ENCODE data around the gene SOX1.

Gene SOX1

DNA sequence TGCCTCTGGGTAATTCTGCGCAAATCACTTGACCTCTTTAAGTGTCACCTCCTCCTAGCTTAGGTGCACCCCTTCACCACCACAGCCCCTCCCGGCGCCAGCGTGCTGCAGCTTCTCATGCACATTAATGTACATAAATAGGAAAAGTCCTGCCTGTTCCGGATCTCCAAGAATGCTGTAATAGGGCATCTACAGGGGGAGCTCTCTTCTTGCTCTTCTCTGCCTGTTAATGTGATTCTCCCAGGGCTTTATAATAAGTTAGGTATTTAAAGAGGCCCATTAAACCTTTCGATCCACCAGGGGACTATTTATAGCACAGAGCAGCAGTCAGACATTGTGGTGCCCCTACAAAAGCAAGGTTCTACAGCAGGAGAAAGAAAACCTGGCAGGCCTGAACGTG is 35.3 kb downstream of the SOX1 start:
- H3K4me3 ChIP-seq (ENCODE audit: low read length): no peak overlapping the region
- TF ChIP-seq ZNF274 (IDR thresholded peaks at IDR 0.05; ENCODE audit: low read depth, low read length): no peak

DNA sequence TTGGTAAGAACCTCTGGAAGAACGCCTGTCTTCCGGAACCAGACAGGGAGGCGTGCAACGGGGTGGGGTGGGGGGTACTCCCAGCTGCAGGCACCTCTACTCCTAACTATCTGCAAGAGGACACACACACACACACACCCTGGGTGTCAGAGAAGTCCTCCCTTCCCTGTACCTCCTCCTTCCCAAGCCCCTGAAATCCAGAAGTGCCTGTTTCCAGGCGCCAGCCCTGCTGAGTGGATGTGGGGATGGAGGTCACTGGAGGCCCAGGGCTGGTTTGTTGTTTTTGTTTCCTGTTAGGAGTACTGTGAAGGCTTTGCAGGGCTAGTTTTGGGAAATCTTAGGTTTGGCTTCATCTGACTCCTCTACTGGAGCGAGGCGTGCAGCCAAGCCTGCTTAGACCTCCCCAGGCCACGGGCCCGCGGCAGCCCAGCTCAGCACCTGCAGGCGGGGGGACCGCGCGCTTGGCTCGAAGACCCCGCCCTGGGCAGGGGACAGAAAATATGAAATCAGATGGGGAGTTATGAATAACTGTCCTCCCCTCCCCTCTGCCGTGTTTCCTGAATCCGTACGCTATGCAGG is 36.4 kb downstream of the SOX1 start:
- no peak for TF ChIP-seq ZNF274 (IDR thresholded peaks at IDR 0.05; ENCODE audit: low read depth, low read length)
- no peak overlapping the region for H3K4me3 ChIP-seq (ENCODE audit: low read length)

DNA sequence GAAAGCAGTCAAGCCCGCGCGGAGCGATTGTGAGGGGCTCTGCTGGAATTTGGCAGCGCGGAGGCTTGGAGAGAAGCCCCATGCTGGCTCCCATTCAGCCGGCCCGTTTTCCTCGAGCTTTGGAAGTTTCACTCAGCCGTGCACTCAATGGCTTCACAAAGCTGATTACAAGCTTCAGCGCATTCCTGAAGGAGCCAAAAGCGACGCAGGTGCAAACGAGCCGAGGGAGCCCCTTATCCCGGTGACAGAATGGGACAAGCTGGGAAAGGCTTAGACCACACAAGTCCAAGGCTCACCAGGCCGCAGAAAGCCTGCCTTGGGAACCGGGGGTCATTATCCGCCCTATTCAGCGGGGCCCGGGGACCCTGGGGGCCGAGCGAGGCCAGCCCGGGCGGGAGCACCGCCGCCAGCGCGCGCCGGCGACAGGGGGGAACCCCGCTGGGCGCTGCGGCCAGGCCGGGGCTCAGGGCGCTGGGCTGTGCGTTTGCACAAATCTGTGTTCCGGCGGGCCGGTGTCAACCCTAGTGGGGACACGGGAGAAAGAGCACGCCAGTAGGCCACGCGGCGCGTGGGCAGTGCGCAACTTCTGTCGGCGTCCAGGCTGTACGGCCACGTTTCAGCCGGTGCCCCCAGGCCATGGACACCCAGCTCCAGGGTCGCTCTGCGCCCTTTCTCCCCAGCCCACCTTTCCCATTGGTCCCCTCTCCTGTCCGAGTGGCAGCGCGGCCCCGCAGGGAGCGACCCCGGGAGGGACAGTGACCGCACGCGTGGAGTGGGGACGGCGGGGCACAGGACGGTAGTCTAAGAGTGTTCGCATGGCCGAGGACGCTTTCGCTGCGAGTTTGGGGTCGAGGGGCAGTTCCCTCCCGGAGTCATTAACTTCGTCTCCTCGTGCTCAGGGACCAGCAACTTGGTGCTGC is 37.3 kb downstream of the SOX1 start:
- TF ChIP-seq ZNF274 (IDR thresholded peaks at IDR 0.05; ENCODE audit: low read depth, low read length): no peak
- H3K4me3 ChIP-seq (ENCODE audit: low read length): no peak overlapping the region

DNA sequence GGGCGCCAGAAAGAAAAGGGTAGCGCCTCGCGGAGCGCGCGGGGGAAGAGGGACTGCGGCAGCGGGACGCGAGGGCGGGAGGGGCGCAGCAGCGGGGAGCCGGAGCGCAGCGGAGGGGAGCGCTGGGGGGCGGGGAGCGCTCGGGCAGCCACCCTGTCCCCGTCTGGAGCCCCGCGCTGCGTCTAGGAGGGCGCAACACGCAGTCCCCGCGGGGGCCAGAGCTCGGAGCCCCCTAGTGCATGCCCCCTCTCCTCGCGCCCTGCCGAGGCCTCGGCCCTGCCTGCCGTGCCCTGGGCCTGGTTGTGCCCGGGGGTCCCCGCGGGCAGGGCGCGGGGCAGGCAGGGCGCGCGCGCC is 37.9 kb downstream of the SOX1 start:
- H3K4me3 ChIP-seq (ENCODE audit: low read length): no peak overlapping the region
- TF ChIP-seq ZNF274 (IDR thresholded peaks at IDR 0.05; ENCODE audit: low read depth, low read length): no peak

DNA sequence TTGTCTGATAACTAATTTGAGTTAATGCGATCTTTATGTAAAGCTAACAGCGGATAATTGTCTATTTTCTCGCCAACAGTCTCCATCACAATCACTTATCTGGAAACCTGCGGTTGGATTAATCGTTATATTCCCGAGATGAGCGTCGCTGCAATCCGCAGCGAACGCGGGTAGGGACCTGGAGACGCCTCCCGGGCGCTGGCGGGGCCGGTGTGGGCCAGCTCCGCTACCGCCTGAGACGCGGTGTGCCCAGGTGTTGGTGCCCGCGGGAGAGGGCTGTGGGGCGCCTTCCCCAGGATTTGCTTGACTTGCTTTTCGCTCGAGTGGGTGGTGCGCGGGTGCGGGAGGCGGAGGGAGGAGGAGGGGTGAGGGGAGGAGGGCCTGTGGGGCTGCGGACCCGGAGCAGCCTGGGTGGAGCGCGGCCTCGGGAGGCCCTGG is 38.3 kb downstream of the SOX1 start:
- H3K4me3 ChIP-seq (ENCODE audit: low read length): no peak overlapping the region
- TF ChIP-seq ZNF274 (IDR thresholded peaks at IDR 0.05; ENCODE audit: low read depth, low read length): no peak

DNA sequence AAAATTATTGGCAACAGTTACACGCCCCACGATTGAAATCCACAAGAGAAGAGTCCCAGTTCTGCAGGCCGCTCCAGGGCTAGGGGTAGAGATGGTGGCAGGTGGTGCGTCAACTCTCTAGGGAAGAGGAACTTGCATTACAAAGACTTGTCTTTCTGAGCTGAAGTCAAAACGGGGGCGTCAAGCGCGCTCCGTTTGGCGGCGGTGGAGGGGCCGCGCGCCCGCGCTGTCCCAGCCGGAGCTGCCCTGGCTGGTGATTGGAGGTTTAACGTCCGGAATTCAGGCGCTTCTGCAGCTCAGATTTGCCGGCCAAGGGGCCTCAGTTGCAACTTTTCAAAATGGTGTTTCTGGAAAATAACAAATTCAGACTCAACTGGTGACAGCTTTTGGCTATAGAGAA is 38.9 kb downstream of the SOX1 start:
- H3K4me3 ChIP-seq (ENCODE audit: low read length): no peak overlapping the region
- no peak for TF ChIP-seq ZNF274 (IDR thresholded peaks at IDR 0.05; ENCODE audit: low read depth, low read length)

DNA sequence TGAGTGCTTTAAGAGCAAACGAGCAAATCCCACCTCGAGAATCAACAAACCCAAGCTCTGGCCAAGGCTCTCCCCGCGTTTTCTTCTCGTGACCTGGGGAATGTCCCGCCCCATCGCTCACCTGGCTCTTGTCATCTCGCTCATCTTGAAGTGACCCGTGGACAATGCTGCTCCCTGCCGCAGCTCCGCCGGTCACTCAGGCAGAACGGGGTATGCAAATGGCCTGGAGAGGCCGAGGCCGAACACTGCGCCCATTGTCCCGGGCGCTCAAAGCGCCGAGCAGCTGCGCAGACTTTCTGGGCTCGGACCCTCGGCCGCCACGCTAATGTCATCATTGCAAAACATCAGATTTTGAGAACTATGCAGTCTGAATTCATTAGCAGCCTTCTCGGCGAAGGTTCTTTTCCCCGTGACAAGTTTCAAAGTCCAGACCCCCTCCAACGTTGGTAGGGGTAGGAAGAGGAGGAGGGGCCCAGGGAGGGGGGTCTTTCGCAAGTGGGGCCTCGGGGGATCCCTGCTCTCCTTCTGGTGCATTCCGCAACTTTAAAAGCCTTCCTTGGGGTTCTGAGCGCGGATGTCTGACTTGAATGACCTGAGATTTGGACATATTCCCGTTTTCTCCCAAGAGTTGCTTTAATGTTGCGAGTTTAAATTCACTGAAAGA is 39.7 kb downstream of the SOX1 start:
- no peak overlapping the region for H3K4me3 ChIP-seq (ENCODE audit: low read length)
- TF ChIP-seq ZNF274 (IDR thresholded peaks at IDR 0.05; ENCODE audit: low read depth, low read length): no peak

DNA sequence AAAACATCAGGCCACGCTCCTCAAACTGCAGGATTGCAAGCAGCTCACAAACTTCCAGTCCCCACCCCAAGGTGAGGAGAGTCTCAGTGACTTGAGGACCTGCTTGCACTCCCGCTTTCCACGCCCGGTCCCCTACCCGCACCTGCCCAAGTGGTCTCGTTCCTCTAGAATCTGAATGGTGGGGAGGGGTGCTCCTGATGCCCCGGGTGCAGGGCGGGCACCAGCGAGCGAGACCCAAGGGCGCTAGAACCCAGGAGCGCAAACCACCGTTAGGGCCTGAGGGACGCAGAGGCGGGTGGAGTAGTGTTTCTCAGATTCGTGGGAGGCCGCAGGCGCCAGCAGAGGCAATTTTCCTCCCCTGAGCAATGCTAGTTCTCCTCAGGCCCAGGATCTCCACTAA is 40.3 kb downstream of the SOX1 start:
- no peak overlapping the region for H3K4me3 ChIP-seq (ENCODE audit: low read length)
- TF ChIP-seq ZNF274 (IDR thresholded peaks at IDR 0.05; ENCODE audit: low read depth, low read length): no peak

DNA sequence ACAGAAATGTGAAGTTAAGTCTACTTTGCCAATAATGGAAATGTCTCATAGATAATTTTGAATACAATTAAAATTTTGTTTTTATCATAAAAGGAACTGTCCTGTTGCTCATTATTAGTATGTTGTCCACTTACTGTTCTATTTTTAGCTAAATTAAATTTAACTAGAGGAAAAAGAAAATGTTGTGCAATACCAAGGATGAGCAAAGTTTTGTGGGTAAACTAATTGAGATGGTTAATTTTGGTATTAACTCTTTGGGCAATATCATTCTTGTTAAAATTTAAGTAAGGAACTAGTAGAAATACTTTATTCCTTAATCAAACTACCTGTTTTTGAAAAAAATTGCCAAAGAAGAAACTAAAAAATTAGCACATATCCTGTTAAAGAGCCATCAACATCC is 43.5 kb downstream of the SOX1 start:
- no peak for TF ChIP-seq ZNF274 (IDR thresholded peaks at IDR 0.05; ENCODE audit: low read depth, low read length)
- H3K4me3 ChIP-seq (ENCODE audit: low read length): no peak overlapping the region

DNA sequence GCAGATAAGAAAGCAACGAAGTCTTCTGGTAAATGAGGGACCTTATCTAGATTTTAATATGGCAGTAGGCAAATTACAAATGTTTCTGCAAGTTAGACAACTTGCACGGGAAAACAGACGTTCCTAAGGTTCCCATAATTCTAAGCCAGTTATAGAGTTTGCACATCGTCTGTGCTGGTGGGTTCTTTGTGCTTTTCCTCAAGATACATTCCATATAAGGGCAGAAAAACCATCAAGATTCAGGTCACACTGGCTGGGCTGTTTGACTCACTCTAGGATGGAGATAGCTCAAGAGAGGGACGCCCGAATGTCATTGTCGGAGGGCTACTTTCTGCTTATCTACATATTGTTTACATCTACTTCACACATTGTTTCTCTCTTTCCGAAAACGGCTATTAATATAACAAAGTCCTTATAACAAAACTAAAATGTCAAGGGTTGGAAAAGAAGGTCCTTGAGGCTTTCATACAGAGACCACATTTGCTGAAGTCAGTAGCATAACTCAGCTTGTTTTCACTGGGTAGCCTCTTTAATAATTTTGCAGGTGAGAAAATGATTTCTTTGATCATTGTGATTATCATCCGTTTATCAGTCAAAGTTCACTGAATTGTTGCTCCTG is 44.4 kb downstream of the SOX1 start:
- no peak for TF ChIP-seq ZNF274 (IDR thresholded peaks at IDR 0.05; ENCODE audit: low read depth, low read length)

DNA sequence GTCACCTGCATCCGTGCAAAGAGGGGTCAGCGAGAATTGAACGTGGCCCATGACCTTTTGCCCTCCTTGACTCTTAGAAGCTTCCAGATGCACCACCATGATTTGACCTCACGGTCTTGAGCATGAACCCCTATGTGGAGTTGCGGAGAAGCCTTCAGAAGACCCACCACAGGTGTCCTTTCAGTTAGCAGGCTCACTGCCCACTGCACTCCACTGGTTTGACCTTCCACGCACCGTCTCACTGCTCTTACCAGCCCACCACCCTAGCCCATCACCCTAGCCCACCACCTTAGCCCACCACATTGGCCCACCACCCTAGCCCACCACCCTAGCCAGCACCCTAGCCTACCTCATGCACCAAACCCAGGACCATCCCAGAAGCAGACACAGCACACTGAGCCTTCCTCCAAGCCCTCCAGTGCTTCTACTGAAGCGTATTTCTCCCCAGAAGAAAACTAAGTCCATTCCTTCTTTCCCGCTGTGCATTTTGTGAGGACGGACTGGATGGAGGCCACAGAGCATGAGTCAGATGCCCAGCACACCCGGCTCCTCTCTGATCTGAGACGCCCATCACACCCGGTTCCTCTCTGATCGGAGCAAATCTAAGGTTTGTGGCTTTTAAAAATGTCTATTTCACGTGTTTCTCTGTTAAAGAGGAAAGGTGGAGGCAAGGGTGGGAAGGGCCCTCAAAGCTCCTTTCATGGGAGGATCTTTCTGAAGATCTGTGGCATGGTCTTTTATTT is 45.8 kb downstream of the SOX1 start:
- TF ChIP-seq ZNF274 (IDR thresholded peaks at IDR 0.05; ENCODE audit: low read depth, low read length): no peak

More for the DNA sequence above, 44.4 kb downstream of the SOX1 start:
- H3K4me3 ChIP-seq (ENCODE audit: low read length): no peak overlapping the region

DNA sequence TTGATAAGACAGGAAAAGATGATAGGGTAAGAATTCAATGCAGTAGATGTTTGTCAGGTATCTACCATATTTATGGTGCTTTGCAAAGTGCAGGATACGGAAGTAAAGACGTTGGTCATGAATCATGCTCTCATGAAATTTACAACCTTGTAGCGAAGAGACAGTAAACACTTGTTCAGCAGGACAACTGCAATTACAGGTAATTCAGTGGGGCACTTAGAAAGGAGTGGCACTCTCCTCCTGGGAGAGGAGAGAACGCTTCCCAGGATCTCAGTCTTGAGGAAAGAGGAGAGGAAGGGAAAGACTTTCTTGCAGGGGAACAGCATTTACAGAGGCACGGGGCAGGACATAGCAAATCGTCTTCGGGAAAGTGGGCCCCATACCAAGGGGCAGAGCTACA is 46.4 kb downstream of the SOX1 start:
- TF ChIP-seq ZNF274 (IDR thresholded peaks at IDR 0.05; ENCODE audit: low read depth, low read length): no peak
- H3K4me3 ChIP-seq (ENCODE audit: low read length): no peak overlapping the region

More for the DNA sequence above, 45.8 kb downstream of the SOX1 start:
- H3K4me3 ChIP-seq (ENCODE audit: low read length): no peak overlapping the region

DNA sequence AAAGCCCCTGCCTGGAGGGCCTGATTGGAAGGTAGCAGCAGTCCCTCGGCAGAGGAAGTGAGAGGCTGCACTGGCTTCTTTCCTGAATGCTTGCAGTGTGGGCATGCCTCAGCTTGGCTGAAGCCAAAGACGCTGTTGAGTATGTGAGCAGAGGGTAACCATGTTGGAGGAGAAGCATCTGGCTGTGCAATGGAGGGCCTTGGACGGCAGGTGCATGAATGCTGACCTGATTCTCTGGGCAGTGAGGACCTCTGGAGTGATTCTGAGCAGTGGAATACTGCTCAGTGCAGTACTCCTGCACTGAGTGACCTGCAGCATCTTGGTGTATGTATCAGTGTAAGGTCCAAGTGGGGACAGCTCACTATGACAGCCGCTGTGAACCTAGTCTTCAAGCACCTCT is 46.9 kb downstream of the SOX1 start:
- no peak for TF ChIP-seq ZNF274 (IDR thresholded peaks at IDR 0.05; ENCODE audit: low read depth, low read length)
- H3K4me3 ChIP-seq (ENCODE audit: low read length): no peak overlapping the region

DNA sequence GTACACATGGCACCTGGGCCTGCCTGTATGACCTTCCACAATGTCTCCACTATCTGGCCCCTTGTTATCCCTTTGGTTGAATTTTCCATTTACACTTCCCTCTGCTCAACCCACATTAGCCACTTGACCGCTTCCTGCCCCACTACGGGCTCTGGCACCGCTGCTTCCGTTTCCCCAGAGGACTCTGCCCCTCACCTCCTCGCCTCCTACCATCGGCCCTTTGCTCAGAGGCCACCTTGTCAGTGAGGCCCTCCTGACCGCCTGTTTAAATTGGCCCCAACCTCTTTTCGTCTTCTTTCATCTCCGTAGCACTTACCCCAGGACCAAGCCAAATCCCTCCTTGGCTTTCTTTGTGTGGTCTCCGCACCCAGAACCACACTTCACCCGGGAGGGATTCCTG is 47.4 kb downstream of the SOX1 start:
- no peak for TF ChIP-seq ZNF274 (IDR thresholded peaks at IDR 0.05; ENCODE audit: low read depth, low read length)
- H3K4me3 ChIP-seq (ENCODE audit: low read length): no peak overlapping the region
